Loucy (cell line): ENCODE data around the gene SEC16A.
A peak's percentile ranks its signal among the peaks of the same experiment; 100 is the strongest.

Experiments
- H2AFZ ChIP-seq: fragments of 200-600 bp; sonication (generic); 2 replicates; pipeline ENCODE4 v1.6.0; 2016; ENCODE audit warnings: antibody characterized with exemption, mild to moderate bottlenecking, low read length, moderate library complexity
- H3F3A ChIP-seq: fragments of 200-600 bp; 2 replicates; pipeline ENCODE4 v1.6.0; 2016; ENCODE audit warnings: antibody characterized with exemption, low read depth, mild to moderate bottlenecking
- H3K27me3 ChIP-seq: fragments of 200-600 bp; sonication (generic); 2 replicates; pipeline ENCODE4 v1.6.1; 2014; ENCODE audit warnings: low read length, mild to moderate bottlenecking; ENCODE audit not compliant: insufficient read depth, poor library complexity, severe bottlenecking
- H3K36me3 ChIP-seq: fragments of 200-600 bp; sonication (generic); 2 replicates; pipeline ENCODE4 v1.6.1; 2016; ENCODE audit warnings: low read length; ENCODE audit not compliant: insufficient read depth
- H3K4me1 ChIP-seq: fragments of 200-600 bp; sonication (generic); 2 replicates; pipeline ENCODE4 v1.5.1; 2014; ENCODE audit warnings: low read length, mild to moderate bottlenecking; ENCODE audit not compliant: insufficient read depth, poor library complexity, severe bottlenecking
- H3K4me2 ChIP-seq: fragments of 200-600 bp; sonication (generic); 2 replicates; pipeline ENCODE4 v1.6.0; 2014; ENCODE audit warnings: antibody characterized with exemption, low read length, low read depth, mild to moderate bottlenecking; ENCODE audit not compliant: poor library complexity, severe bottlenecking
- H3K4me3 ChIP-seq: fragments of 200-600 bp; sonication (generic); 2 replicates; pipeline ENCODE4 v1.5.1; 2014; ENCODE audit warnings: low read length, mild to moderate bottlenecking, mixed read lengths; ENCODE audit not compliant: poor library complexity, severe bottlenecking
- H3K79me2 ChIP-seq: fragments of 200-600 bp; sonication (generic); 2 replicates; pipeline ENCODE4 v1.6.1; 2014; ENCODE audit warnings: low read length; ENCODE audit not compliant: insufficient read depth
- H3K9ac ChIP-seq: fragments of 200-600 bp; sonication (generic); 2 replicates; pipeline ENCODE4 v1.6.0; 2014; ENCODE audit warnings: mild to moderate bottlenecking, low read depth, low read length, moderate library complexity; ENCODE audit not compliant: poor library complexity, severe bottlenecking
- H3K9me2 ChIP-seq: fragments of 200-600 bp; sonication (generic); replicated peaks from 2 replicates; pipeline ENCODE4 v1.6.1; 2016; ENCODE audit warnings: low read depth, low read length, mixed read lengths
- H3K9me3 ChIP-seq: fragments of 200-600 bp; sonication (generic); 2 replicates; pipeline ENCODE4 v1.6.1; 2014; ENCODE audit warnings: mild to moderate bottlenecking, antibody characterized with exemption, low read length, low read depth; ENCODE audit not compliant: insufficient read depth
- H4K20me1 ChIP-seq: fragments of 200-600 bp; sonication (generic); 2 replicates; pipeline ENCODE4 v1.6.0; 2014; ENCODE audit warnings: antibody characterized with exemption, low read length, mild to moderate bottlenecking; ENCODE audit not compliant: insufficient read depth, poor library complexity, severe bottlenecking
- EZH2phosphoT487 ChIP-seq: fragments of 200-600 bp; IDR thresholded peaks from 2 replicates; pipeline ENCODE4 v1.6.1; 2018; ENCODE audit warnings: antibody characterized with exemption, mild to moderate bottlenecking, moderate library complexity, borderline replicate concordance
- TF ChIP-seq, protein P1 (sequence below): fragments of 200-600 bp; sonication (generic); conservative IDR thresholded peaks from 2 replicates; pipeline ENCODE4 v1.5.1; 2014; ENCODE audit warnings: mild to moderate bottlenecking, antibody characterized with exemption, low read length

SEC16A gene

DNA sequence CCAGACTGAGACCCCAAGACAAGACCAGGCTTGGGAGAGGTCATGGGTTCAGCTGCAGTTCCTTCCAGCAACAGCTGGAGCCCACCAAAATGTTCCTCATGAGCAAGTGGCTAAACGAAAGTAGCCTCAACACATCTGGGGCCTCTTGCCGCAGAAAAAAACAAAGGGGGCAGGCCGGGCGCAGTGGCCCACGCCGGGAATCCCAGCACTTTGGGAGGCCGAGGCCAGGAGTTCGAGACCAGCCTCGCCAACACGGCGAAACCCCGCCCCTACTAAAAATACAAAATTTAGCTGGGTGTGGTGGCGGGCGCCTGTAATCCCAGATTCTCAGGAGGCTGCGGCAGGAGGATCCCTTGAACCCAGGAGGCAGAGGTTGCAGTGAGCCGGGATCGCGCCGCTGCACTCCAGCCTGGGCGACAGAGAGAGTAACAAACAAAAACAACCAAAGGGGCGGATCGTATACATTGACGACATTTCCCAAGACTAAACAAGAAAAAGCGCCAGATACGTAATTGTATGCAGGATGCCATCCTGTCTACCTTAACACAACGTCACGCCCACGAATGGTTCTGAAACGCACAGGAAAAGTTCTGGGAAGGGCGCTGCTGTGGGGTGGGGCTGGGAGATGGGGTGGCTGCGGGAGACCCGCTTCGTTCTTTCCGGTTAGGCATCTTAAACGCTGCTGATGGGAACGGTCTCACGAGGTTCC is 44.8 kb downstream of the SEC16A start:
- peaks cover 51% of the 10 kb centered on the region for H3K79me2 ChIP-seq
- peaks cover 22% of the 10 kb centered on the region for H3K4me1 ChIP-seq

DNA sequence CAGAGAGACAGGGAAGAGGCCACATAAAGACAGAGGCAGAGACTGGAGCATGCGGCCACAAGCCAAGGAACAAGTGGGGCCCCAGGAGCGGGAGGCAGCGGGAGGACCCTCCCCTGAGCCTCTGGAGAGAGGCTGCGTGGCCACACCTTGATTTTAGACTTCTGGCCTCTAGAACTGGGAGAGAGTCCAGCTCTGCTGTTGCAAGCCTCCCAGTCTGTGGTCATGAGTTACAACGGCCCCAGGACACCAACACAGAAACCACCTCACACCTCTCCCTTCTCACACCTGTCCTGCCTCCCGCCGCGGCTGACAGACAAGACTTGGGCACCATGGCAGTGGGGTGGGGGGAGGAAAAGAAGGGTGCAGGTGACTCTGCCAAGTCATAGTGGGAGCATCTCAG is 45.4 kb downstream of the SEC16A start:
- Histone ChIP-seq H3K36me3 (peaks cover 18% of the 10 kb centered on the region; the same call in 1 of the 2 replicates), H3K4me1 (peaks cover 22% of the 10 kb centered on the region), H2AFZ (no peak overlapping the region), H3F3A (no peaks in the 10 kb centered on the region), H3K9me3 (no peaks in the 10 kb centered on the region), H3K4me3 (peak overlapping the region; percentile 93), H3K27me3 (no peaks in the 10 kb centered on the region), H3K79me2 (peaks cover 51% of the 10 kb centered on the region), H3K4me2 (peak overlapping the region; percentile 98), H4K20me1 (peaks cover 42% of the 10 kb centered on the region), H3K9me2 (no peaks in the 10 kb centered on the region), H3K9ac (peak overlapping the region; percentile 87)
- no peak for TF ChIP-seq EZH2phosphoT487
- TF ChIP-seq, protein P1, sequence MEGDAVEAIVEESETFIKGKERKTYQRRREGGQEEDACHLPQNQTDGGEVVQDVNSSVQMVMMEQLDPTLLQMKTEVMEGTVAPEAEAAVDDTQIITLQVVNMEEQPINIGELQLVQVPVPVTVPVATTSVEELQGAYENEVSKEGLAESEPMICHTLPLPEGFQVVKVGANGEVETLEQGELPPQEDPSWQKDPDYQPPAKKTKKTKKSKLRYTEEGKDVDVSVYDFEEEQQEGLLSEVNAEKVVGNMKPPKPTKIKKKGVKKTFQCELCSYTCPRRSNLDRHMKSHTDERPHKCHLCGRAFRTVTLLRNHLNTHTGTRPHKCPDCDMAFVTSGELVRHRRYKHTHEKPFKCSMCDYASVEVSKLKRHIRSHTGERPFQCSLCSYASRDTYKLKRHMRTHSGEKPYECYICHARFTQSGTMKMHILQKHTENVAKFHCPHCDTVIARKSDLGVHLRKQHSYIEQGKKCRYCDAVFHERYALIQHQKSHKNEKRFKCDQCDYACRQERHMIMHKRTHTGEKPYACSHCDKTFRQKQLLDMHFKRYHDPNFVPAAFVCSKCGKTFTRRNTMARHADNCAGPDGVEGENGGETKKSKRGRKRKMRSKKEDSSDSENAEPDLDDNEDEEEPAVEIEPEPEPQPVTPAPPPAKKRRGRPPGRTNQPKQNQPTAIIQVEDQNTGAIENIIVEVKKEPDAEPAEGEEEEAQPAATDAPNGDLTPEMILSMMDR, result no peak

More for the DNA sequence above, 44.8 kb downstream of the SEC16A start:
- Histone ChIP-seq H3K36me3 (peaks cover 23% of the 10 kb centered on the region; the same call in 1 of the 2 replicates), H3K4me2 (peak overlapping the region; percentile 98), H3K9me2 (no peaks in the 10 kb centered on the region), H2AFZ (no peak overlapping the region), H3K4me3 (peak overlapping the region; percentile 93), H3F3A (no peaks in the 10 kb centered on the region), H4K20me1 (peaks cover 42% of the 10 kb centered on the region), H3K9ac (peak overlapping the region; percentile 87), H3K9me3 (no peaks in the 10 kb centered on the region), H3K27me3 (no peaks in the 10 kb centered on the region)
- TF ChIP-seq EZH2phosphoT487, result no peak
- TF ChIP-seq, protein P1, result no peak

DNA sequence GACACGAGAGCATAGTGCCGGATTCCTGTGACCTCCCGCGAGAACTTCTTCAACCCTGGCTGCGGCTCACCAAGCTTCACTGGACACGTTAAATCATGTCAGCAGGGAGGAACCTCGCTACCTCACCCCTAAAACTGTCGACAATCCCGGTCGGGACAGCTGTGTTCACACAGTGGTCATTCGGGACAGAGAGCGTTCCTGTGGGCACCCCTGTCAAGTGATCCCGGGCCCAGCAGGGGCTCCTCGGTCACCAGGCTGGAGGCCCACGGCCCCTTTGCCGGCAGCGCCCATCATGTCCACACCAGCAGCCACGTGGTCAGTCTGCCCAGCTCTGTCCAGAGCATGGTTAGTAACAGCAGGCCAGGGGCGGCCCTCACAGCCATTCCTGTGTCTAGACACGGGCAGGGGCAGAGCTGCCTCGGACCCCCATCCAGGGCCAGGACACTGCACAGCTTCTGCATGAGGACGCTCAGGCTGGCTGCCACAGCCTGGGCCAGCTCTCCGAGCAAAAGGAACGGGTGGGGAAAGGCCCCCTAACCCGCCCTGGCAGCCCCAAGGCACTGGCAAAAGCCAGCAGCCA is 46.7 kb downstream of the SEC16A start:
- peak overlapping the region; percentile 87 for H3K9ac ChIP-seq
- TF ChIP-seq, protein P1, result no peak
- TF ChIP-seq EZH2phosphoT487, result no peak
- peaks cover 22% of the 10 kb centered on the region for H3K4me1 ChIP-seq
- no peak overlapping the region for H2AFZ ChIP-seq
- H3K36me3 ChIP-seq, result peaks cover 8% of the 10 kb centered on the region; the same call in 1 of the 2 replicates
- no peaks in the 10 kb centered on the region for H3K27me3 ChIP-seq
- H3K79me2 ChIP-seq, result peaks cover 51% of the 10 kb centered on the region
- H3K4me2 ChIP-seq, result peak overlapping the region; percentile 98
- no peaks in the 10 kb centered on the region for H3K9me3 ChIP-seq
- peaks cover 39% of the 10 kb centered on the region for H4K20me1 ChIP-seq
- H3F3A ChIP-seq, result no peaks in the 10 kb centered on the region
- H3K9me2 ChIP-seq, result no peaks in the 10 kb centered on the region
- peak overlapping the region; percentile 93 for H3K4me3 ChIP-seq
